Measurements from ENCODE around the gene MYB. TPM values are rescaled to one million over a fixed set of nuclear protein-coding genes. Genes with fewer than 3 reads are reported as not detected.

MYB gene
- total and polyA plus RNA-seq, 2 donors from 2014 or later = 1.3 TPM; not detected in 1

DNA sequence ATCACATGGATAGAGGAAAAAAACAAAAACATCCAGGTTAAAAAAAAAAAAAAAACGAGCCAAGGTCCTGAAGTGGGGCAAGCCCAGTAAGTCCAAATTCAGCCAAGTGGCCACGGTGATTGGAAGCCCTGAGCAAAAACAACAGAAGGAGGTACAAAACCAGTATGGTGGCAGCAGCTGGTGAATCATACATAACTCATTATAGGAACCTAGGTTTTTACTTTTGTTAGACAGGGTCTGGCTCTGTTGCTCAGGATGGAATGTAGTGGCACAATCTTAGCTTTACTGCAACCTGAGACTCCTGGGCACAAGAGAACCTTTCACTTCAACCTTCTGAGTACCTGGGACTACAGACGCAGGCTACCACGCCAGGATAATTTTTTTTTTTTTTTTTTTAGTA lies 22.7 kb upstream of the MYB start:
- TF ChIP-seq, protein P1, sequence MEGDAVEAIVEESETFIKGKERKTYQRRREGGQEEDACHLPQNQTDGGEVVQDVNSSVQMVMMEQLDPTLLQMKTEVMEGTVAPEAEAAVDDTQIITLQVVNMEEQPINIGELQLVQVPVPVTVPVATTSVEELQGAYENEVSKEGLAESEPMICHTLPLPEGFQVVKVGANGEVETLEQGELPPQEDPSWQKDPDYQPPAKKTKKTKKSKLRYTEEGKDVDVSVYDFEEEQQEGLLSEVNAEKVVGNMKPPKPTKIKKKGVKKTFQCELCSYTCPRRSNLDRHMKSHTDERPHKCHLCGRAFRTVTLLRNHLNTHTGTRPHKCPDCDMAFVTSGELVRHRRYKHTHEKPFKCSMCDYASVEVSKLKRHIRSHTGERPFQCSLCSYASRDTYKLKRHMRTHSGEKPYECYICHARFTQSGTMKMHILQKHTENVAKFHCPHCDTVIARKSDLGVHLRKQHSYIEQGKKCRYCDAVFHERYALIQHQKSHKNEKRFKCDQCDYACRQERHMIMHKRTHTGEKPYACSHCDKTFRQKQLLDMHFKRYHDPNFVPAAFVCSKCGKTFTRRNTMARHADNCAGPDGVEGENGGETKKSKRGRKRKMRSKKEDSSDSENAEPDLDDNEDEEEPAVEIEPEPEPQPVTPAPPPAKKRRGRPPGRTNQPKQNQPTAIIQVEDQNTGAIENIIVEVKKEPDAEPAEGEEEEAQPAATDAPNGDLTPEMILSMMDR (IDR thresholded peaks at IDR 0.05; ENCODE audit: borderline replicate concordance, extremely low read depth, insufficient read depth) = no peak
- Histone ChIP-seq H3K36me3 (ENCODE audit: control insufficient read depth in 2 of 3, insufficient read depth in 3 of 3, low read length in 3 of 3) (no peaks in the 10 kb centered on the region), H3K9me3 (ENCODE audit: control insufficient read depth in 2 of 3, insufficient read depth in 1 of 3, low read length in 3 of 3) (no peaks in the 10 kb centered on the region), H3K4me3 (ENCODE audit: low read length in 3 of 3) (no peak overlapping the region), H3K27ac (ENCODE audit: low read depth in 2 of 2, low read length in 2 of 2) (no peak overlapping the region), H3K4me1 (ENCODE audit: control insufficient read depth in 2 of 3, insufficient read depth in 2 of 3, low read depth in 1 of 3, low read length in 3 of 3) (no peaks in the 10 kb centered on the region), H3K9ac (ENCODE audit: low read length in 3 of 3) (no peak overlapping the region), H3K27me3 (ENCODE audit: control insufficient read depth, insufficient read depth, low read length) (no peaks in the 10 kb centered on the region)
- intact Hi-C loops (cut with DNase I) = no loop called here
- DNase-seq = no peak
- no peak for FAIRE-seq

DNA sequence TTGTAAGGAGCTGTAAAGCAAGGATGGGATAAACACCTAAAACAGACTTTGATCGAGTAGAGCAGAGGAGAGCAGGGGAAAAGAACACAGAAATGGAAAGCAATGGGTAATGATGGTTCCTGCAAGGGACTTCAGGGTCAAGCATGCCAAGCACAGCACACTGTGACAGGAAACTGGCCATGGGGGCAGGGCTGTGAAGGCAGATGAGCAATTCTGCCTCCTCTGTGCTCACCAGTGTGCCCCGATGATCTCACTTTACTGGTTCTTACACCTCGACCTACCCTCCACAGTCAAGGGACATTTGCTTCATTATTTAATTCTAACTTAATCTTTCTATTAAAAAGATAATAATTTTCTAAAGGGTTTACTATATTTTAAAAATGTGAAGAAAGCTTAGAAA lies 21.6 kb upstream of the MYB start:
- Histone ChIP-seq H3K4me1 (ENCODE audit: control insufficient read depth in 2 of 3, insufficient read depth in 2 of 3, low read depth in 1 of 3, low read length in 3 of 3) (no peaks in the 10 kb centered on the region), H3K27me3 (ENCODE audit: control insufficient read depth, insufficient read depth, low read length) (no peaks in the 10 kb centered on the region), H3K27ac (ENCODE audit: low read depth in 2 of 2, low read length in 2 of 2) (no peak overlapping the region), H3K4me3 (ENCODE audit: low read length in 3 of 3) (no peak overlapping the region), H3K9ac (ENCODE audit: low read length in 3 of 3) (no peak overlapping the region), H3K9me3 (ENCODE audit: control insufficient read depth in 2 of 3, insufficient read depth in 1 of 3, low read length in 3 of 3) (no peaks in the 10 kb centered on the region), H3K36me3 (ENCODE audit: control insufficient read depth in 2 of 3, insufficient read depth in 3 of 3, low read length in 3 of 3) (no peaks in the 10 kb centered on the region)
- DNase-seq (no peak), FAIRE-seq (no peak)
- TF ChIP-seq, protein P1 (IDR thresholded peaks at IDR 0.05; ENCODE audit: borderline replicate concordance, extremely low read depth, insufficient read depth) = no peak
- intact Hi-C loops (cut with DNase I) = no loop called here

DNA sequence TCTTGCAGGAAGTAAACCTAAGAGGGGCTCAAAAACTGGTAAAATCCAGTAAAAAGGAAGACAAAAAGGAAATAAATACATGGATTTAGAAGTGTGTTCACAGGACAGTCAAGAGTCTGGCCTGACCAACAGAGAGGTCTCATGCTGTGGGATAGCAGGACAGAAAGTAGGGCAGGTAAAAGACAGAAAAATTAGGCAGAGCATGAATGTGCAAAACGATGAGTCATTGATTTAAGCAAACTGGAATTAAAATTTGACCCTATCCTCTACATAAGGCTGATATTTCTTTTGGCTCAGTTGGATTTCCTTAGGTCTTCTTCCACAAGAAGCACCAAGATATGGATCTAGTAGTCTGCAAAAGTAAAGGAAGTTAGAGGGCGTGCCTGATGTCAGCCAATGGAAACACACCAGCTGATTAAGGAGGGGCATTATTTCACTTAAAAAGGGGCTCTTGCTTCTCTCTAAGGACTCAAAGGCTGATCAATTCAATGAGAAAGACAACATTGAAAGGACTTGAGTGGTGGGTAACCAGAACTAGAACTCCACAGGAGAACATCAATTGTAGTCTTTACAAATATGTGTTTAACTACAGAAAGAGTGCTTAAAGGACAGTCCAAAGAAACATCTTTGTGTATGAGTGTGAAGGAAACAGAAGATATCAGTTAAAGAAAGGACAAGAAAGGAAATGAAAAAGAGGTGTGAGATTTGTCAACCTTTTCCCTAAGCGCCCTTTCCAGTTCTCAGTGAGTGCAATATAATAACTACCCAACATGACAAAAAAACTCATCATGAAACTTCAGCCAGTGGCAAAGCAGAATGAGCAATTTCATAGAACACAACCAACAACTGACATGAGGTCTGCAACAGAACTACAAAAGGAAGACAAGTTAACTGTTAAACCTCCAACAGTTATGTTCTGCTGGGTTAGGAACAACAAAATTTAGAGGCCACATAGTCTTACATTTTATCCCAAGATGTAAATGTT lies 19.4 kb upstream of the MYB start:
- no peaks in the 10 kb centered on the region for H3K36me3 ChIP-seq (ENCODE audit: control insufficient read depth in 2 of 3, insufficient read depth in 3 of 3, low read length in 3 of 3)
- FAIRE-seq (no peak), DNase-seq (no peak)
- H3K4me1 ChIP-seq (ENCODE audit: control insufficient read depth in 2 of 3, insufficient read depth in 2 of 3, low read depth in 1 of 3, low read length in 3 of 3) = no peaks in the 10 kb centered on the region
- H3K4me3 ChIP-seq (ENCODE audit: low read length in 3 of 3) = no peak overlapping the region
- no peak overlapping the region for H3K27ac ChIP-seq (ENCODE audit: low read depth in 2 of 2, low read length in 2 of 2)
- H3K27me3 ChIP-seq (ENCODE audit: control insufficient read depth, insufficient read depth, low read length) = no peaks in the 10 kb centered on the region
- H3K9ac ChIP-seq (ENCODE audit: low read length in 3 of 3) = no peak overlapping the region
- intact Hi-C loops (cut with DNase I) = no loop called here
- TF ChIP-seq, protein P1 (IDR thresholded peaks at IDR 0.05; ENCODE audit: borderline replicate concordance, extremely low read depth, insufficient read depth) = no peak
- no peaks in the 10 kb centered on the region for H3K9me3 ChIP-seq (ENCODE audit: control insufficient read depth in 2 of 3, insufficient read depth in 1 of 3, low read length in 3 of 3)
